Stomach smooth muscle (tissue), 2 donors: ENCODE data around the gene OSBPL6.

Source experiments
- H3K27ac ChIP-seq: one replicate; pipeline ENCODE4 v1.7.0; 2013; ENCODE audit warnings: mild to moderate bottlenecking, low read length, inconsistent platforms
- H3K27me3 ChIP-seq, 2 donors: one replicate each; pipeline ENCODE4 v1.7.0; 2013; ENCODE audit warnings: low read length in 2 of 2; ENCODE audit not compliant: insufficient read depth in 2 of 2, control insufficient read depth in 1 of 2
- H3K36me3 ChIP-seq, 2 donors: one replicate each; pipeline ENCODE4 v1.7.0; 2013; ENCODE audit warnings: low read length in 2 of 2; ENCODE audit not compliant: control insufficient read depth in 2 of 2, insufficient read depth in 2 of 2
- H3K4me1 ChIP-seq: one replicate; pipeline ENCODE4 v1.7.0; 2013; ENCODE audit warnings: low read length; ENCODE audit not compliant: control insufficient read depth, insufficient read depth
- H3K4me3 ChIP-seq, 2 donors: one replicate each; pipeline ENCODE4 v1.7.0; 2013; ENCODE audit warnings: low read length in 2 of 2
- H3K9ac ChIP-seq, 2 donors: one replicate each; pipeline ENCODE4 v1.7.0; 2013; ENCODE audit warnings: low read length in 2 of 2, mild to moderate bottlenecking in 1 of 2
- H3K9me3 ChIP-seq, 2 donors: one replicate each; pipeline ENCODE4 v1.7.0; 2013; ENCODE audit warnings: low read length in 2 of 2; ENCODE audit not compliant: control insufficient read depth in 2 of 2
- donor health status: healthy.
- donor health status: Pancreatic carcinoma.

The OSBPL6 gene

DNA sequence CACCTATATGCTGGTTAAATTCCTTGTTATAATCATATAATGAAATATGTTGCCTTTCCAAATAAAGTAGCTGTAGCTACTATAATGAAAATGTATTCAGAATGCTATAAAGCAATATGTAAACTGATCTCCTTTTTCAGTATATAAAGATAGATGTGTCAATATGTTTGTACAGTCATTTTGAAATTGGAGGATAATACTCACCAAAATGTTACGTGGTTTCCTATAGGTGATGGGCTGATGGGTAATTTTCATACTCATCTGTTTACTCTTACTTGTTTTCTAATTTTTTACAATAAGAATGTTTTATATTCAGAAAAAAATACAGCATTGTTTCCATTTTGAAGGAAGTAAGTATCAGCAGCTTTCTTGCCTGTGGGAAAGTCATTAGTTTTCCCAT, 186.5 kb downstream of the OSBPL6 start:
- Histone ChIP-seq H3K27ac (no peak overlapping the region), H3K27me3 (no peaks in the 10 kb centered on the region), H3K4me1 (no peaks in the 10 kb centered on the region), H3K9me3 (no peaks in the 10 kb centered on the region), H3K9ac (no peak overlapping the region), H3K4me3 (no peak overlapping the region), H3K36me3 (peaks cover 4 to 7% of the 10 kb centered on the region in 2 donors)

DNA sequence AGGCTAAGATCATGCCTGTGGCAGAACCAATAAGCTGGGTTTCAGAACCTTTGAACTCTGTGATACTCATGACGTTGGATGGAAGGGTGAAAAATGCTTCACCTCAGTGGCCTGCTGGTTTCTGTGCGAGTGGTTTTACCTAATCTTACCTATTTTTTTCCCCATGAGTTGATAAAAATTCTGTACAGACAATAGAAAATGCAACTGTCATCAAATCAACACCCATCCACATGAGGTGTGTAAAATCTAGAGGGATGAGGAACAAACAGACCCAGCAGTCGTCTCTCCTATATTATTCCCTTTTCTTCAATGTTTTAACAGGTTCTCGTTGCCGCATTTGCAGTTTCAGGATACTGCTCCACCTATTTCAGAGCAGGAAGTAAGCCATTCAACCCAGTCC, 189.4 kb downstream of the OSBPL6 start:
- H3K27me3 ChIP-seq: no peaks in the 10 kb centered on the region
- peaks cover 4 to 8% of the 10 kb centered on the region in 2 donors for H3K36me3 ChIP-seq
- H3K27ac ChIP-seq: no peak overlapping the region
- no peak overlapping the region for H3K4me3 ChIP-seq
- no peaks in the 10 kb centered on the region for H3K4me1 ChIP-seq
- H3K9me3 ChIP-seq: no peaks in the 10 kb centered on the region
- no peak overlapping the region for H3K9ac ChIP-seq

DNA sequence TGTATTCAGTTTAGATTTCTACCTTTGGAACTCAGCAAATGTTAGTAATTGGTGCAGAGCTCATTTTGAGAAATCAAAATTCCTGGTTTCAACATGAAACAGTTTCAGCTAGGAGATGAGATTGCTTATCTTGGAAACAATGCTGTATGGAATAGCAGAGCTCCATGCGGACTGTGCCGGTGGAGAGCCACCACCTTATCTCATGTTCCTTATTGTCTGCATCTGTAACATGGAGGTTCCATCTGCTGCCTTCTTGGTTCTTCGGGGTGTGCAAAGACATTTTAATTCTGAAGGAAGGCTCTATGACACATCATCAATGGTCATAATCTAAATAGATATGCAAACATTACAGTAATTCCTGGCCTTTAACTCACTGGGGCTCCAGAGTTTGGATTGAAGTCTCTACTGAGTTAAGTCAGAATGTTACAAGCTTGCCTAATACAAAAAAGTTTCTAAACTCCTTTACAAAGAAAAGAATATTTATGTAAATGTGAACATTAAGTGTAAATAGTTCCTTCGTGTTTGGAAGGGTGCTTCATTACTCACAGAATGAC, 191.4 kb downstream of the OSBPL6 start:
- no peaks in the 10 kb centered on the region for H3K4me1 ChIP-seq
- H3K27ac ChIP-seq: no peak overlapping the region
- H3K36me3 ChIP-seq: peaks cover 4 to 10% of the 10 kb centered on the region in 2 donors
- no peaks in the 10 kb centered on the region for H3K9me3 ChIP-seq
- H3K9ac ChIP-seq: no peak overlapping the region
- no peak overlapping the region for H3K4me3 ChIP-seq
- H3K27me3 ChIP-seq: no peaks in the 10 kb centered on the region

DNA sequence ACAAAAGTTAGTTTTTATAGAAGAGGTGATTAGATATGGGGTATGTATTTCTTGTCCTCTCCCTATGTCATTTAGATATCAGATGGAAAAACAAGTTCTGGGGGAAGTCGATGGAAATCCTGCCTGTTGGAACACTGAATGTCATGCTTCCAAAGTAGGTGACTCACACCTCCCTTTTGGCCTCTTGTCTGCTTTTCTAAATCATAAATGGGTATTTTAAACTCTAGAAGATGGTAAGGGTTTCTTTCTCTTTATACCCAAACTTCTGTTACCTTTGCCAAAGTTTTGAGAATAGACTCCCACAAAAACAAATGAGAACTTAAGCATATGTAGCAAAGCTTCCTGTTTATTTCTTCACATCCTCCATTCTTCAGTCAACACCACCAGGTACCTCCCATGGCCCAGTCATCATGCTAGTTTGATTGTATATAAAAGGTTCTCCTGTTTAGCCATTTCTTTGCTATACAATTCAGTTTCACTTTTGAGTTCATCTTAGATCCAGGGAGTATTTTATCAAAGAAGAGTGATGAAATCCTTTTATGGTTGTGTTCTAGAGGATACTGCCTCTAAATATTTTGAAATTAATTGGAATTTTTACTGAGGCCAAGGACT, 192.8 kb downstream of the OSBPL6 start:
- Histone ChIP-seq H3K4me1 (no peaks in the 10 kb centered on the region), H3K4me3 (no peak overlapping the region), H3K36me3 (peaks cover 4 to 10% of the 10 kb centered on the region in 2 donors), H3K27me3 (no peaks in the 10 kb centered on the region), H3K27ac (no peak overlapping the region), H3K9me3 (no peaks in the 10 kb centered on the region), H3K9ac (no peak overlapping the region)

DNA sequence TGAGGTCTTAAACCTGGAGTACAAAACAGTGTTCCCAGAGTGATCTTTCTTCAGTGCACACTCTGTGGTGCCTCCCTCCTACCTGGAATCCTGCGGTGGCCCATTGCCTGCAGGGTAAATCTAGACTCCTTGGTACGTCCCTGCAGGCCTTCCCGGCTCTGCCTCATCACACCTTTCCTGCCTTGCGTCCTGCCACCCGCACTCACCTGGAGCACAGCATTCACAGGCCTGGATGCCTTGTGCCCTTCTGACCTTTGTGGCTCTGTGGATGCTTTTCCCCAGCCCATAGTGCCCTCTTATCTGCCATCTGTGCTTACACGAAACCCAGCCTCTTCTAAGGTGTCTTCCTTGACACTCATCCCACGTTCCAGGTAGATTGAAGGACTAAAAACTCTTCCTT, 194.0 kb downstream of the OSBPL6 start:
- Histone ChIP-seq H3K9me3 (no peaks in the 10 kb centered on the region), H3K36me3 (peaks cover 0 to 6% of the 10 kb centered on the region in 2 donors)

DNA sequence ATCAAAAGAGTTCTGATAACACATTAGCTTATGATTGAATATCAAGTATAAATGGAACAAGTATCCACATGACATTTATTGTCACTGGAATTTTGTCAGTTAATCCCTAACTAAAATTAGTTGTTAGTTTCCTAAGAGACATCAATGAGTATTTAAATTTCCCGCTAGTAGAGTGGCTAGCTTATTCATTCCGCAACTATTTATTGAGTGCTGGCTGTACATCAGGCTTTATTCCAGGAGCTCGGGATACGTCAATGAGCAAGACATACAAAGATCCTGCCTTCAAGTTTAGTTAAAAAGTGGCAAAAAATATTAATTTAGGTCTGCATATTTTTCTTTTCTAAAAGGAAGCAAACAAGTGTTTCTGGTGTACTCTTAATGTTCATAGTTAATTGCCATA, 197.4 kb downstream of the OSBPL6 start:
- no peak overlapping the region for H3K4me3 ChIP-seq
- H3K9ac ChIP-seq: no peak overlapping the region
- H3K9me3 ChIP-seq: no peaks in the 10 kb centered on the region
- H3K27ac ChIP-seq: no peak overlapping the region
- no peaks in the 10 kb centered on the region for H3K4me1 ChIP-seq
- H3K36me3 ChIP-seq: peaks cover 0 to 4% of the 10 kb centered on the region in 2 donors
- no peaks in the 10 kb centered on the region for H3K27me3 ChIP-seq

More for the DNA sequence above, 194.0 kb downstream of the OSBPL6 start:
- Histone ChIP-seq H3K4me1 (no peaks in the 10 kb centered on the region), H3K27me3 (no peaks in the 10 kb centered on the region), H3K4me3 (no peak overlapping the region), H3K9ac (no peak overlapping the region), H3K27ac (no peak overlapping the region)

DNA sequence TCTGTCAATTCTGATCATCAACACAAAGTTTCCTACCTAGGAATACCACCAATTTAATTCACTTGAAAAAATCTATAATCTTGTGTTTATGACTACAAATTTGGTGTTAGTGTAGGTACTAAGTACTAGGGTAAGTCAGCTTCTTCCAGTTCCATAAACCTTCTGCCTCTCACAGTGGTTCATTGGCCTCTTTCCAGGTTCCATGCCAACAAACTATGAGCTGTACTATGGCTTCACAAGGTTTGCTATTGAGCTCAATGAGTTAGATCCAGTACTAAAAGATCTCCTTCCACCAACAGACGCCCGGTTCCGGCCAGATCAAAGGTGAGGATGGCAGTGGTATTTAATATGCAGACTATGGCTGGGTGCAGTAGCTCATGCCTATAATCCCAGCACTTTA, 197.9 kb downstream of the OSBPL6 start:
- no peak overlapping the region for H3K9ac ChIP-seq
- no peaks in the 10 kb centered on the region for H3K9me3 ChIP-seq
- no peaks in the 10 kb centered on the region for H3K4me1 ChIP-seq
- H3K36me3 ChIP-seq: peaks cover 0 to 3% of the 10 kb centered on the region in 2 donors
- H3K4me3 ChIP-seq: no peak overlapping the region
- H3K27ac ChIP-seq: no peak overlapping the region
- no peaks in the 10 kb centered on the region for H3K27me3 ChIP-seq

DNA sequence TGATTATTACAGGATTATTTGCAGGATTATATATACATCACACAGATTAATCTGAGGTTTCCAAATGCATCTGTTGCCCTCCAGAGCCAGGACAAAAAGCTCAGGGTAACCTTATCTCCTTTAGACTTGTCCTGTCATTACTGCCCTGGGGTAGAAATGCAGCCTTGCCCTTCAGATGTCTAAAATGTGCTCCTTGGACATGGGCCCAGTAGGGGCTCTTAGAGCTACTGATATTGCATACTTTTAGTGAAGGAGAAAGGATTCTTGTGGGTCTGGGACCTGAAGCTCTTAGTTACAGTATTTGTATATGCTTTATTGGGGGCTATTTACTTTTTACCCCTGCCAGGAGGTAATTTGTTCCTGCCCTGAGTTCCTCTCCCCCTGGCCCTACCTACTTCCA, 200.5 kb downstream of the OSBPL6 start:
- Histone ChIP-seq H3K9ac (no peak overlapping the region), H3K27ac (no peak overlapping the region), H3K4me1 (no peaks in the 10 kb centered on the region), H3K36me3 (peaks cover 0 to 2% of the 10 kb centered on the region in 2 donors), H3K4me3 (no peak overlapping the region), H3K27me3 (no peaks in the 10 kb centered on the region), H3K9me3 (no peaks in the 10 kb centered on the region)

DNA sequence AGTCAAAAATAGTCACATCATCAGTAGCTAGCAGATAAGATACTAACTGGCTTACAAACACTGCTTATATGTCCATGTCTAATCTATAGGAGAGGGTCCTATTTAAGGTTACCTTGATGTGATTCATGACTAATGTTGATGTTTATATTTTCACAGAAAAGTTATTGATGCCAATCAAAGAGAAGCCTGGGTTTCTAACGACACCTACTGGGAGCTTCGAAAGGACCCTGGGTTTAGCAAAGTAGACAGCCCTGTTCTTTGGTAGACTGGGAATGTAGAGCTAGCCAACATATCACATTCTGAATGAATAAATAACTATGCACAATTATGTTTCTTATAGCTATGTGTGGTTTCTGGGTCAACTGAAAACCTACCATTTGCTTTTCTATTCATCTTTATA, 201.0 kb downstream of the OSBPL6 start:
- H3K4me1 ChIP-seq: no peaks in the 10 kb centered on the region
- H3K27me3 ChIP-seq: no peaks in the 10 kb centered on the region
- H3K4me3 ChIP-seq: no peak overlapping the region
- H3K9ac ChIP-seq: no peak overlapping the region
- no peak overlapping the region for H3K27ac ChIP-seq
- H3K36me3 ChIP-seq: peaks cover 0 to 1% of the 10 kb centered on the region in 2 donors
- no peaks in the 10 kb centered on the region for H3K9me3 ChIP-seq

DNA sequence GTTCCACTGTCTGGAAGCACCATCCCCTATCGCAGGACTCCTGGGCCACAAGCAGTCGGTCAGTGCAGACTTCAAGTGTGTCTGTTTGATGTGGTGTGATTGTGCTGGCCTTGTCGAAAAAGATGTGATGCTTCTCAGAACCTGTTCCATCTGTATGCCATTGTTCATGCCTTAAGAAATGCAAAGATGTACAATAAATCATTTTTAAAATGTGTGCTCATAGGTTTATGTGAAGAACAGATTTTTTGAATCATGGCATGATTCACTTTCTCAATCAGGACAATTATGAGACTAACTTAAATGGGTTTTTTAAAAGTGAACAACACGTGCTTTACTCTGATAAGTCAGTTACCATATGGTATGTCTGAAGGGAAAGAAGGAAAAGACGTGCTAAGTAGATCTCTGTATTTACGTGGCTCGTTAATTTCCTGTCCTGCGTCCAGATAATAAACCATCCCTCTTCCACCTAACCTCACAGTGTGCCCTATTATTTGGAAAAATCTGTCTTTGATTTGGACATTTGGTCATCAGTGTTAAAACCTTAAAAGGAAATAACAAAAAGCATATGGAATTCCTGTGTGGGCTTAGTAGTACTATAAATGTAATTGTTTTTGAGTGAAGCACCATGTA, 201.7 kb downstream of the OSBPL6 start:
- no peaks in the 10 kb centered on the region for H3K27me3 ChIP-seq
- no peaks in the 10 kb centered on the region for H3K4me1 ChIP-seq
- no peak overlapping the region for H3K9ac ChIP-seq
- no peak overlapping the region for H3K4me3 ChIP-seq
- H3K36me3 ChIP-seq: no peaks in the 10 kb centered on the region
- H3K27ac ChIP-seq: no peak overlapping the region
- H3K9me3 ChIP-seq: no peaks in the 10 kb centered on the region

DNA sequence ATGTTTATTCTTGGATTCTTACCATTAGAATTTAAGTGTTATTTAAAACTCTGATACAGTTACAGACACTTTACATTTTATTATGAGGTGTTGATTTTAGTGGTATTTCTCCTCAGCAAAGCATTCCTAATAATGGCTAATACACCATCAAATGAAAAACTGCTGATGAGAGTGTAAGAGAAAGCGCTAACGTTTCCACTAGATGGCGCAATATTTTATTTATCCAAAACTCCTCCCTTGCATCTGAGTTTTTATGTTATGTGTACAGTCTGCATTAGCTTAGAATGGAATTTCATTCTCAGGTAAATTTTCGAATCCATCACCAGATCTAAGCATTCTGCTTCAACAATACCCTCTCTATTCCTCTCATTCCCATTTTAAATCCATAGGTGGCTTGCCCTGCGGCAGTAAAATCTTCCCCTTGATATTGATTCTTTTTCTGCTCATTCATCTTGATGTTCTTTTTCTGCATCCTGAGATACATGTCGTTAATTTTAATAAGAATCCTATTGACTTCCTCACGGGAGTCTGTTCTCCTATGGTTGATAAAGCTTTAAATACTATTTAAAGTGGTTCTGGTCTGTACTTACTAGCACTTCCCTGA, 202.8 kb downstream of the OSBPL6 start:
- Histone ChIP-seq H3K27ac (no peak overlapping the region), H3K4me3 (no peak overlapping the region), H3K9me3 (no peaks in the 10 kb centered on the region), H3K36me3 (no peaks in the 10 kb centered on the region), H3K27me3 (no peaks in the 10 kb centered on the region), H3K4me1 (no peaks in the 10 kb centered on the region), H3K9ac (no peak overlapping the region)
